Endometrial microvascular endothelial cells (primary cell): ENCODE data around the gene CASP2. TPM values are rescaled to one million over a fixed set of nuclear protein-coding genes. Genes with fewer than 3 reads are reported as not detected.
"Not testable (repeated sequence)": the region's sequence is repeated elsewhere in the genome, so short reads cannot be mapped to it uniquely, and the experiment has no call there.

ENCODE experiments used
- in situ Hi-C: cut with HindIII; loops from 2 replicates; pipeline ENCODE4 v1.10.0; 2017; ENCODE audit warnings: low sequenced_read_pairs, low pct_unique_long_range_greater_than_20kb; ENCODE audit errors: inconsistent ontology term
- total RNA-seq: library from RNA; depleted of rRNA; stranded (reverse); fragments of >200 nt; gene quantifications from one replicate; pipeline ENCODE4 v1.2.3, GENCODE V29; 2015; ENCODE audit errors: inconsistent ontology term

The CASP2 gene
- total RNA-seq, 1 donor from 2014 or later: 18.4 TPM

GRCh38 chr7:143261901-143262300 lies 26.2 kb upstream of the CASP2 start:
- in situ Hi-C loops: no loop called here

- in situ Hi-C loops: no loop called here
Measured at GRCh38 chr7:143263266-143264195, 24.6 kb upstream of the CASP2 start, which contains the start of gene GSTK1. TSS of gene GSTK1 (plus strand) at chr7:143263441. CDS start at chr7:143263514, 73 bp downstream.

DNA sequence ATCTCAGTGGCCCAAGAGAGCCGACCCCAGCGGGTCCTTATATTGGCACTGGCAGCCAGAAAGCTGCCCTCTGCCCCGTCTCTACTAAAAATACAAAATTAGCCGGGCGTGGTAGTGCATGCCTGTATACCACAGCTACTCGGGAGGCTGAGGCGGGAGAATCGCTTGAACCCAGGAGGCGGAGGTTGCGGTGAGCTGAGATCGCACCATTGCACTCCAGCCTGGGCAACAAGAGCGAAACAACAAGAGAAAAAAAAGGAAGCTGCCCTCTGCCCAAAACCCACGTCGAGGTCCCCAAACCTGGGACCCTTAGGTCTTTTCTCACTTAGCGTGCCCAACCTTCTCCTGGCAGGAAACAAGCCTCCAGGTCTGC lies 24.0 kb upstream of the CASP2 start:
- in situ Hi-C loops: not testable (repeated sequence)

DNA sequence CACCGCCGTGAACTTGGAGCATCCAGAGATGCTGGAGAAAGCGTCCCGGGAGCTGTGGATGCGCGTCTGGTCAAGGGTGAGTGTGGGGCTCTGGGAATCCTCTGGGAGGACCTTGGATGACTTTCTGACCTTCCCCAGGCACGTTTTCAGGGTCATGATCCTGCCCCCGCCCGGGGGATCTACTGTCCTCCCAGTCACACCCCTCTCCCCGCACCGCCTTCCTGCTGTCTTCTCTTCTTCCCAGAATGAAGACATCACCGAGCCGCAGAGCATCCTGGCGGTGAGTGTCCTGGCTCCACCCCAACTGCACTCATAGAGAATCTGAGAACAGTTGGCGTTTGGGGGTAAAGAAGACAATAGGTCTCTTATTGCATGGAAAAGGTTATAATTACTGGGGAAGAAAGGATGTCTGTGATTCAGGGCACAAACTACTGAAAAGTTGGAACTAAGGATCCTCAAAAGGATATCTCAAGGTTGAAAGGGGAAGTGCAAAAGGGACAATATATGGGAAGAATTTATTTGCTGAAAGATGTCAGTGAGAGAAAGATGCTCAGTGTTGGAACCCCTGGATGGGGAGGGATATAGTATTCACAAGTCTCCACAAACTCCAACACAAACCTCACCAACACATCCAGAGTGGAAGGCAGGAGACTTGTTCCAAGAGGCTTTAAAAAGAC lies 23.0 kb upstream of the CASP2 start:
- in situ Hi-C loops: no loop called here

- in situ Hi-C loops: no loop called here
Measured at GRCh38 chr7:143269251-143269650, 18.9 kb upstream of the CASP2 start.

GRCh38 chr7:143271240-143271639 lies 16.9 kb upstream of the CASP2 start:
- in situ Hi-C loops: no loop called here

GRCh38 chr7:143272871-143273270 lies 15.3 kb upstream of the CASP2 start:
- in situ Hi-C loops: no loop called here

- in situ Hi-C loops: no loop called here
Measured at GRCh38 chr7:143279186-143280098, 8.7 kb upstream of the CASP2 start.

DNA sequence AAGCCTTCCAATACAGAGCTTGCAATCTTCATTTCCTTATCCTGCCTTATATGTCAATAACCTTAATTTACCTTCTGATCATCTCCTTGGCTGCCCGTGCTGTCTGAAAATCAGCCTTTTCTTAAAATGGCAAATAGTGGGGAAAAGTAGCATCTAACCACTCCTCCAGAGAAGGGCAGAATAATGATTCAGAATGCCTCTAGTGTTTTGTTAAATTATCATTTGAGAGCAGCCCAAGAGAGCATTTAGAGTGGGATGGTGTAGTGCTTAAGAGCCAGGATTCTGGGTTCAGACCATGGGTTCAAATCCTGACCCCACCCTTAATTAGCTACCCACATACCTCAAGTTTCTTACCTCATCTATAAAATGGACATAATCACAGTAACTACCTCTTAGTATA lies 8.0 kb upstream of the CASP2 start:
- in situ Hi-C loops: no loop called here

DNA sequence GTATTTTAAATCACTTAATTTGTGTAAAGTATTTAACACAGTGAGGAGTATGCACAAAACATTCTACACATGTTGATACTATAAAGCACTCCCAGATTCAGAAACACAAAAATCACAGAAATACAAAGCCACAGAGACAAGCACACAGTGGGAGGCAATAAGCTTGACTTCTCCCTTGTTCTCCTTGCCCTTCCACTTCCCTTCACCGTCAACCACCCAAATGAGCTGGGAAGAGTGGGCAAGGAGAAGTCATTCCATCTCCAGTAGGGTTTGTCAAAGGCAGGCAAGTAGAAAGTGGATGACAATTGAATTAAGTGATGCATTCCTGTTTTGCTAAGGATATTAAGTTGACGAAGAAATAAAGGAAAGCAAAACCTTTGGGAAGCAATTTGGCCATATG lies 7.6 kb upstream of the CASP2 start:
- in situ Hi-C loops: no loop called here

- in situ Hi-C loops: no loop called here
Measured at GRCh38 chr7:143281529-143281928, 6.6 kb upstream of the CASP2 start.

DNA sequence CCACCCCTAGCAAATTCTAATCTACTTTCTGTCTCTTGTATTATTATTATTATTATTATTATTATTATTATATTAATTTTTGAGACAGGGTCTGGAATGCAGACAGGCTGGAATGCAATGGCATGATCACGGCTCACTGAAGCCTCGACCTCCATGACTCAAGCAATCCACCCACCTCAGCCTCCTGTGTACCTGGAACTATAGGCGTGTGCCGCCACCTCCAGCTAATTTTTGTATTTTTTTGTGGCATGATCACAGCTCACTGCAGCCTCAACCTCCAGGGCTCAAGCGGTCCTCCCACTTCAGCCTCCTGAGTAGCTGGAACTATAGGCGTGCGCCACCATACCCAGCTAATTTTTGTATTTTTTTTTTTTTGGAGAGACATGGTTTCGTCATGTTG lies 6.0 kb upstream of the CASP2 start:
- in situ Hi-C loops: no loop called here

- in situ Hi-C loops: no loop called here
Measured at GRCh38 chr7:143283381-143283780, 4.8 kb upstream of the CASP2 start.

- in situ Hi-C loops: no loop called here
Measured at GRCh38 chr7:143284591-143285469, 3.3 kb upstream of the CASP2 start, which contains the start of gene TMEM139. TSS of gene TMEM139 (plus strand) at chr7:143284958. CDS start at chr7:143285958, 1,000 bp downstream.

DNA sequence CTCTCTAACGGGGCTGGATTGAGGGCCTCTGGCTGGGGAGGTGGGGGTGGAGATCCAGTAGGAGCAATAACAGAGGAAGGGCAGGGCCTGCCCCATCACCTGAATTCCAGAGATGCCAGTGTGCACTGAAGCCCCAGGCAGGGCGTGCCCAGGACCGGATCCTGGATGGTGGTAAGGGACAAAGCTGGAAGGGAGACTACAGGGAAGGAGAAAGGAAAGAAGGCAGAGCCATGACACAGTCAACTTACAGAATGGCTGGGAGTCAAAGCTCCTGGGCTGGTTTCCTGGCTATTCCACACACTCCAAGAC lies 2.7 kb upstream of the CASP2 start:
- in situ Hi-C loops: no loop called here

GRCh38 chr7:143285806-143286521 lies 2.2 kb upstream of the CASP2 start:
- in situ Hi-C loops: no loop called here

- in situ Hi-C loops: no loop called here
Measured at GRCh38 chr7:143286522-143286890, 1.6 kb upstream of the CASP2 start.
